ENCODE measurements around the gene DHX36.

Gene DHX36

GRCh38 chr3:154254527-154254926 is 69.8 kb downstream of the DHX36 start:
- DNase-seq (ENCODE audit: insufficient read length, low spot score) (no peak), FAIRE-seq (no peak)
- no peak for TF ChIP-seq POLR2A (IDR thresholded peaks at IDR 0.05; ENCODE audit: low read depth, low read length)

GRCh38 chr3:154252759-154253638 is 71.3 kb downstream of the DHX36 start:
- no peak for FAIRE-seq
- no peak for TF ChIP-seq POLR2A (IDR thresholded peaks at IDR 0.05; ENCODE audit: low read depth, low read length)

GRCh38 chr3:154251610-154252009 is 72.7 kb downstream of the DHX36 start:
- TF ChIP-seq POLR2A (IDR thresholded peaks at IDR 0.05; ENCODE audit: low read depth, low read length), result no peak
- no peak for DNase-seq (ENCODE audit: insufficient read length, low spot score)
- no peak for FAIRE-seq

More at GRCh38 chr3:154252759-154253638, 71.3 kb downstream of the DHX36 start:
- DNase-seq (ENCODE audit: insufficient read length, low spot score), result peak; percentile 52

- FAIRE-seq, result no peak
- no peak for DNase-seq (ENCODE audit: insufficient read length, low spot score)
- TF ChIP-seq POLR2A (IDR thresholded peaks at IDR 0.05; ENCODE audit: low read depth, low read length), result no peak
Measured at GRCh38 chr3:154250291-154250690, 74.0 kb downstream of the DHX36 start.

- FAIRE-seq (no peak), DNase-seq (ENCODE audit: insufficient read length, low spot score) (no peak)
- TF ChIP-seq POLR2A (IDR thresholded peaks at IDR 0.05; ENCODE audit: low read depth, low read length), result no peak
Measured at GRCh38 chr3:154247806-154248415, 76.4 kb downstream of the DHX36 start.

- FAIRE-seq (no peak), DNase-seq (ENCODE audit: insufficient read length, low spot score) (no peak)
- TF ChIP-seq POLR2A (IDR thresholded peaks at IDR 0.05; ENCODE audit: low read depth, low read length), result no peak
Measured at GRCh38 chr3:154244644-154245043, 79.6 kb downstream of the DHX36 start.

GRCh38 chr3:154243353-154243752 is 80.9 kb downstream of the DHX36 start:
- no peak for TF ChIP-seq POLR2A (IDR thresholded peaks at IDR 0.05; ENCODE audit: low read depth, low read length)
- DNase-seq (ENCODE audit: insufficient read length, low spot score), result no peak
- FAIRE-seq, result no peak

- no peak for TF ChIP-seq POLR2A (IDR thresholded peaks at IDR 0.05; ENCODE audit: low read depth, low read length)
- no peak for FAIRE-seq
- DNase-seq (ENCODE audit: insufficient read length, low spot score), result no peak
Measured at GRCh38 chr3:154242766-154243165, 81.5 kb downstream of the DHX36 start.

GRCh38 chr3:154241496-154241895 is 82.8 kb downstream of the DHX36 start:
- TF ChIP-seq POLR2A (IDR thresholded peaks at IDR 0.05; ENCODE audit: low read depth, low read length), result no peak
- FAIRE-seq, result no peak

GRCh38 chr3:154240235-154240634 is 84.1 kb downstream of the DHX36 start:
- TF ChIP-seq POLR2A (IDR thresholded peaks at IDR 0.05; ENCODE audit: low read depth, low read length), result no peak
- FAIRE-seq (no peak), DNase-seq (ENCODE audit: insufficient read length, low spot score) (no peak)

More at GRCh38 chr3:154241496-154241895, 82.8 kb downstream of the DHX36 start:
- no peak for DNase-seq (ENCODE audit: insufficient read length, low spot score)

GRCh38 chr3:154236331-154236730 is 88.0 kb downstream of the DHX36 start:
- no peak for TF ChIP-seq POLR2A (IDR thresholded peaks at IDR 0.05; ENCODE audit: low read depth, low read length)
- no peak for FAIRE-seq

GRCh38 chr3:154235330-154235729 is 89.0 kb downstream of the DHX36 start:
- no peak for DNase-seq (ENCODE audit: insufficient read length, low spot score)
- no peak for FAIRE-seq
- TF ChIP-seq POLR2A (IDR thresholded peaks at IDR 0.05; ENCODE audit: low read depth, low read length), result no peak

More at GRCh38 chr3:154236331-154236730, 88.0 kb downstream of the DHX36 start:
- DNase-seq (ENCODE audit: insufficient read length, low spot score), result no peak

- no peak for TF ChIP-seq POLR2A (IDR thresholded peaks at IDR 0.05; ENCODE audit: low read depth, low read length)
- no peak for DNase-seq (ENCODE audit: insufficient read length, low spot score)
- no peak for FAIRE-seq
Measured at GRCh38 chr3:154229217-154229590, 95.1 kb downstream of the DHX36 start.

- DNase-seq (ENCODE audit: insufficient read length, low spot score), result no peak
- no peak for FAIRE-seq
- no peak for TF ChIP-seq POLR2A (IDR thresholded peaks at IDR 0.05; ENCODE audit: low read depth, low read length)
Measured at GRCh38 chr3:154228561-154229216, 95.6 kb downstream of the DHX36 start.
